DOHH2 (cell line): ENCODE results near the gene PCAT7.

Experiments used
- H3F3A ChIP-seq: fragments of 200-600 bp; sonication (generic), shearing (Covaris generic); 2 replicates; pipeline ENCODE4 v1.6.0; 2016; ENCODE audit warnings: antibody characterized with exemption, mild to moderate bottlenecking; ENCODE audit not compliant: control insufficient read depth, insufficient read depth
- H3K27ac ChIP-seq: fragments of 200-600 bp; sonication (generic); 2 replicates; pipeline ENCODE4 v1.5.1; 2014; ENCODE audit warnings: low read depth, mild to moderate bottlenecking, low read length, moderate library complexity
- H3K27me3 ChIP-seq: fragments of 200-600 bp; sonication (generic); 2 replicates; pipeline ENCODE4 v1.6.1; 2014; ENCODE audit warnings: mild to moderate bottlenecking, low read length, mixed read lengths; ENCODE audit not compliant: control insufficient read depth
- H3K36me3 ChIP-seq: fragments of 200-600 bp; sonication (generic); 2 replicates; pipeline ENCODE4 v1.6.1; 2014; ENCODE audit warnings: mild to moderate bottlenecking, low read length, moderate library complexity, mixed read lengths; ENCODE audit not compliant: control insufficient read depth
- H3K4me1 ChIP-seq: fragments of 200-600 bp; sonication (generic); 2 replicates; pipeline ENCODE4 v1.6.1; 2014; ENCODE audit warnings: mild to moderate bottlenecking, low read length, mixed read lengths; ENCODE audit not compliant: control insufficient read depth
- H3K4me2 ChIP-seq: fragments of 200-600 bp; sonication (generic); 2 replicates; pipeline ENCODE4 v1.6.0; 2014; ENCODE audit warnings: mild to moderate bottlenecking, low read length, moderate library complexity
- H3K4me3 ChIP-seq: fragments of 200-600 bp; sonication (generic); 2 replicates; pipeline ENCODE4 v1.5.1; 2014; ENCODE audit warnings: mild to moderate bottlenecking, low read length, mixed read lengths
- H3K79me2 ChIP-seq: fragments of 200-600 bp; sonication (generic); 2 replicates; pipeline ENCODE4 v1.6.1; 2014; ENCODE audit warnings: mild to moderate bottlenecking, low read length, mixed read lengths; ENCODE audit not compliant: control insufficient read depth
- H3K9me2 ChIP-seq: fragments of 200-600 bp; sonication (generic); replicated peaks from 2 replicates; pipeline ENCODE4 v1.6.1; 2014; ENCODE audit warnings: mild to moderate bottlenecking, low read length, mixed read lengths; ENCODE audit not compliant: control insufficient read depth
- H3K9me3 ChIP-seq: fragments of 200-600 bp; sonication (generic); 2 replicates; pipeline ENCODE4 v1.6.1; 2014; ENCODE audit warnings: antibody characterized with exemption, low read length, mixed read lengths; ENCODE audit not compliant: control insufficient read depth, insufficient read depth
- H4K20me1 ChIP-seq: fragments of 200-600 bp; sonication (generic); 2 replicates; pipeline ENCODE4 v1.6.0; 2014; ENCODE audit warnings: low read depth, mild to moderate bottlenecking, antibody characterized with exemption, low read length, moderate library complexity; ENCODE audit not compliant: control insufficient read depth, insufficient read depth
- CTCF ChIP-seq: fragments of 200-600 bp; sonication (generic); IDR thresholded peaks from one replicate; pipeline ENCODE4 v1.5.1; 2014; ENCODE audit warnings: antibody characterized with exemption, mild to moderate bottlenecking, low read depth, low read length; ENCODE audit not compliant: poor library complexity, severe bottlenecking
- EZH2phosphoT487 ChIP-seq: fragments of 200-600 bp; sonication (generic); IDR thresholded peaks from 2 replicates; pipeline ENCODE4 v1.6.1; 2017; ENCODE audit warnings: borderline replicate concordance, mild to moderate bottlenecking, antibody characterized with exemption, low read length, moderate library complexity, mixed read lengths

Gene PCAT7

GRCh38 chr9:94611638-94612068 is 56.8 kb downstream of the PCAT7 start:
- no peak for TF ChIP-seq CTCF
- TF ChIP-seq EZH2phosphoT487, result no peak
- Histone ChIP-seq H3K9me3 (no peaks in the 10 kb centered on the region), H3K4me1 (no peaks in the 10 kb centered on the region), H3K9me2 (no peaks in the 10 kb centered on the region), H4K20me1 (no peaks in the 10 kb centered on the region), H3K27ac (no peak overlapping the region), H3K79me2 (no peaks in the 10 kb centered on the region), H3F3A (no peaks in the 10 kb centered on the region), H3K36me3 (no peaks in the 10 kb centered on the region), H3K27me3 (peaks cover 20% of the 10 kb centered on the region), H3K4me3 (no peak overlapping the region), H3K4me2 (no peak overlapping the region)

- H3K36me3 ChIP-seq, result no peaks in the 10 kb centered on the region
- no peaks in the 10 kb centered on the region for H4K20me1 ChIP-seq
- no peaks in the 10 kb centered on the region for H3F3A ChIP-seq
- H3K27ac ChIP-seq, result no peak overlapping the region
- H3K4me2 ChIP-seq, result no peak overlapping the region
- peaks cover 18% of the 10 kb centered on the region for H3K27me3 ChIP-seq
- no peaks in the 10 kb centered on the region for H3K9me2 ChIP-seq
- no peak for TF ChIP-seq CTCF
- TF ChIP-seq EZH2phosphoT487, result no peak
- no peaks in the 10 kb centered on the region for H3K9me3 ChIP-seq
- H3K79me2 ChIP-seq, result no peaks in the 10 kb centered on the region
- no peaks in the 10 kb centered on the region for H3K4me1 ChIP-seq
- H3K4me3 ChIP-seq, result no peak overlapping the region
Measured at GRCh38 chr9:94612071-94612470, 57.2 kb downstream of the PCAT7 start.

GRCh38 chr9:94613003-94613402 is 58.1 kb downstream of the PCAT7 start:
- Histone ChIP-seq H4K20me1 (no peaks in the 10 kb centered on the region), H3K4me3 (no peak overlapping the region), H3K9me3 (no peaks in the 10 kb centered on the region), H3F3A (no peaks in the 10 kb centered on the region), H3K4me1 (no peaks in the 10 kb centered on the region), H3K27ac (no peak overlapping the region), H3K79me2 (no peaks in the 10 kb centered on the region), H3K36me3 (no peaks in the 10 kb centered on the region), H3K9me2 (no peaks in the 10 kb centered on the region), H3K4me2 (no peak overlapping the region), H3K27me3 (peaks cover 10% of the 10 kb centered on the region)
- TF ChIP-seq CTCF (no peak), EZH2phosphoT487 (no peak)

- Histone ChIP-seq H4K20me1 (no peaks in the 10 kb centered on the region), H3F3A (no peaks in the 10 kb centered on the region), H3K4me3 (no peak overlapping the region), H3K79me2 (no peaks in the 10 kb centered on the region), H3K9me2 (no peaks in the 10 kb centered on the region), H3K36me3 (no peaks in the 10 kb centered on the region), H3K27ac (no peak overlapping the region), H3K9me3 (no peaks in the 10 kb centered on the region), H3K4me2 (no peak overlapping the region), H3K4me1 (no peaks in the 10 kb centered on the region), H3K27me3 (no peaks in the 10 kb centered on the region)
- TF ChIP-seq CTCF (no peak), EZH2phosphoT487 (no peak)
Measured at GRCh38 chr9:94619026-94619425, 64.1 kb downstream of the PCAT7 start.
